Stimulated activated CD4-positive, alpha-beta T cell treated with anti-CD3 and anti-CD28 coated beads, Interleukin-4, amount 100 ng/mL, for 1 hour (primary cell): Measurements from ENCODE around the gene PGM1.
A peak's percentile ranks its signal among the peaks of the same experiment; 100 is the strongest.
"Not testable (repeated sequence)": the region's sequence is repeated elsewhere in the genome, so short reads cannot be mapped to it uniquely, and the experiment has no call there.

Experiments used
- DNase-seq: peaks from one replicate; pipeline ENCODE4 v3.0.0-alpha.2; 2020

PGM1 gene

GRCh38 chr1:63593303-63593885 is at the start of gene PGM1:
TSS of gene PGM1 (plus strand) at chr1:63593411. CDS start at chr1:63593489, 78 bp downstream.
- peak; percentile 78 for DNase-seq

- DNase-seq = no peak
Observed at GRCh38 chr1:63545780-63546179, 47.4 kb upstream of the PGM1 start.

GRCh38 chr1:63547621-63548294 is 45.5 kb upstream of the PGM1 start:
- DNase-seq = no peak

GRCh38 chr1:63548303-63548702 is 44.9 kb upstream of the PGM1 start:
- no peak for DNase-seq

- no peak for DNase-seq
Observed at GRCh38 chr1:63548877-63549276, 44.3 kb upstream of the PGM1 start.

- DNase-seq = no peak
Observed at GRCh38 chr1:63555480-63555879, 37.7 kb upstream of the PGM1 start.

- DNase-seq = no peak
Observed at GRCh38 chr1:63557365-63557987, 35.7 kb upstream of the PGM1 start.

GRCh38 chr1:63559357-63559756 is 33.9 kb upstream of the PGM1 start:
- no peak for DNase-seq

- no peak for DNase-seq
Observed at GRCh38 chr1:63563745-63564144, 29.5 kb upstream of the PGM1 start.

GRCh38 chr1:63569068-63569467 is 24.1 kb upstream of the PGM1 start:
- no peak for DNase-seq

GRCh38 chr1:63569640-63570316 is 23.4 kb upstream of the PGM1 start:
- no peak for DNase-seq

GRCh38 chr1:63572686-63573085 is 20.5 kb upstream of the PGM1 start:
- not testable (repeated sequence) for DNase-seq

GRCh38 chr1:63574203-63574796 is 18.9 kb upstream of the PGM1 start:
- DNase-seq = not testable (repeated sequence)

- DNase-seq = no peak
Observed at GRCh38 chr1:63575340-63575826, 17.8 kb upstream of the PGM1 start.

GRCh38 chr1:63586326-63586725 is 6.9 kb upstream of the PGM1 start:
- DNase-seq = not testable (repeated sequence)

GRCh38 chr1:63590166-63590560 is 3.0 kb upstream of the PGM1 start:
- DNase-seq = no peak

- DNase-seq = no peak
Observed at GRCh38 chr1:63592536-63593302, 492 bp upstream of the PGM1 start.

GRCh38 chr1:63593886-63594605 is 835 bp downstream of the PGM1 start:
- DNase-seq = peak; percentile 72

GRCh38 chr1:63595435-63595834 is 2.2 kb downstream of the PGM1 start:
- no peak for DNase-seq

- DNase-seq = no peak
Observed at GRCh38 chr1:63599799-63600198, 6.6 kb downstream of the PGM1 start.

GRCh38 chr1:63600248-63600647 is 7.0 kb downstream of the PGM1 start:
- DNase-seq = no peak

- no peak for DNase-seq
Observed at GRCh38 chr1:63601061-63601460, 7.8 kb downstream of the PGM1 start.
